Bone marrow (tissue), 2 donors: ENCODE data around the gene RTKN.
"Not testable (repeated sequence)": the region's sequence is repeated elsewhere in the genome, so short reads cannot be mapped to it uniquely, and the experiment has no call there.

Experiments
- DNase-seq, 2 donors: peaks; one replicate each; lab custom pipeline; 2025; lab: John Stamatoyannopoulos, UW

Gene RTKN

DNA sequence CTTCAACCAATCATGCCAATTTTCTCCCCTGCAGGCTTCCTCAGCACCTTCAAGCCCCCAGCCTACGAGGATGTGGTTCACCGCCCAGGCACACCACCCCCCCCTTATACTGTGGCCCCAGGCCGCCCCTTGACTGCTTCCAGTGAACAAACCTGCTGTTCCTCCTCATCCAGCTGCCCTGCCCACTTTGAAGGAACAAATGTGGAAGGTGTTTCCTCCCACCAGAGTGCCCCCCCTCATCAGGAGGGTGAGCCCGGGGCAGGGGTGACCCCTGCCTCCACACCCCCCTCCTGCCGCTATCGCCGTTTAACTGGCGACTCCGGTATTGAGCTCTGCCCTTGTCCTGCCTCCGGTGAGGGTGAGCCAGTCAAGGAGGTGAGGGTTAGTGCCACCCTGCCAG lies 18.4 kb upstream of the RTKN start:
- not testable (repeated sequence) for DNase-seq

DNA sequence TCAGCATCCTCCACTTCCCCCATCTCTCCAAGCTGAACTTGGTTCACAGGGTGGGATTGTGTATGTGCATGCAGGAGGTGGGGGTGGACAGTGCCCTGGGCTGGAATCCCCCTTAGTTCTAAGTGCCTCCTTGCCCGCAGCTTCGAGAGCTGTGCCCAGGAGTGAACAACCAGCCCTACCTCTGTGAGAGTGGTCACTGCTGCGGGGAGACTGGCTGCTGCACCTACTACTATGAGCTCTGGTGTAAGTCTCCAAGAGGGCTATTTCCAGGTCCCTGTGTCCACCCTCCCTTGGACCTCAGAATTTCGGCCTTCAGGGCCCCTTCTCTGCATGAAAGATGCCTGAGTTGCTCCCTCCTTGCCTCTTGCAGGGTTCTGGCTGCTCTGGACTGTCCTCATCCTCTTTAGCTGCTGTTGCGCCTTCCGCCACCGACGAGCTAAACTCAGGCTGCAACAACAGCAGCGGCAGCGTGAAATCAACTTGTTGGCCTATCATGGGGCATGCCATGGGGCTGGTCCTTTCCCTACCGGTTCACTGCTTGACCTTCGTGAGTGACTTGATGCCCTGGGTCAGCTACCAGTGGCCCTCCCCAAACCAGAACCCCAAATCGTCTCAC lies 17.9 kb upstream of the RTKN start:
- not testable (repeated sequence) for DNase-seq

DNA sequence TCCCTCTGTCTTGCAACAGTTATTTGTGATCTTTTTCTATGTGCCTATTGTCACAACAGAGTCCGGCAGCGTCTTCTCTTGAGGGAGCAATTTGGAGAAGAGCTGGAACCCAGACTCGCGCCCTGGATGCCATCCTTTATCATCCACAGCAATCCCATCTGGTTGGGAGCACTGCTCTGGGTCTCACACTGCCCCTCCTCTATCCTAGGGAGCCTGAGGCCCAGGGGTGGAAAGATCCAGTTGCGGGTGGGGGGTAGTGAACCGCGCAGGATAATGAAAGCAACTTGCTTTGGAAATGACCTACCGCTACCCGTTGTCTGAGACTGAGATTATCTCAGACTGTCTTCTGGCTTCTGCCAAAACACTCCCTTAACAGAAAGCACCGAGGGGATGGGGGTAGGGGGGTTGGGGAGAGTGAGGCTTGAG lies 17.2 kb upstream of the RTKN start:
- DNase-seq = no peak

DNA sequence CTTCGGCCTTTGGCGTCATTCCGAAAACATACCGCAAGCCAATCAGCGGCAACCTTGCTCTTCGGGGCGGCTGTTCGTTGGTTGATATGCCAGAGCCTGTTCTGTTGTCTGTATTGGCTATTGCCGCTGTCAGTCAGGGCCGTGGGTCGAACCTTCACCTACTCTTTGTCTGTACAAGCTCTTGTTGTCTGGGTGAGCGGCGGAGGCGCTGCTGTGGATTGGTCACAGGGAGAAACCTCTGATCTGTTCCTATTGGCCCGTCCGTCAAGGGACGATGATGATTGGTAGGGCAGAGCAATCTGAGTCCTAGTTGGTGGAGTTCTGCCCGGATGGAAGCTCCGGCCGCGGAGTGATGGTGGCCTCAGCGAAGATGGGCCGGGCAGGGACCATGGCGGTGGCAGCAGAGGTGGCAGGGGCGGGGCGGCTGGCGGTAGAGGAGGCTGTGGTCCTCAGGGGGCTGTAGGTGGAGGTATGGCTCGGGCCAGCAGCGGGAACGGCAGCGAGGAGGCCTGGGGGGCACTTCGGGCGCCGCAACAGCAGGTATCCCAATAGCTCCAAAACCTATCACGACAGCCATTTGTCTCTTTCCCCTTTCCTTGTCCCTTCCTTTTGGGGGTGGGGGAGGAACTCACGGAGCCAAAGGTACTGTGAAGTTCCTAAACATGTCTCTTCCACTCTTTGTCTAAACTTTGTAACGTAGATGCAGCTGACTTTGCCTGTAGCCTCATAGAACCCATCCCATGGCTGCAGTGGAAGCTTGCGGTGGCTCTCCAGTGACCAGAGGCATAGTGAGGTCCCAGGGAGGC lies 16.6 kb upstream of the RTKN start, which contains the start of gene WBP1:
WBP1 (plus strand) TSS at position 307 of the 806 bp plus-strand sequence; CDS start at position 472, 165 bp downstream.
- DNase-seq = peak; percentile 85 to 99

DNA sequence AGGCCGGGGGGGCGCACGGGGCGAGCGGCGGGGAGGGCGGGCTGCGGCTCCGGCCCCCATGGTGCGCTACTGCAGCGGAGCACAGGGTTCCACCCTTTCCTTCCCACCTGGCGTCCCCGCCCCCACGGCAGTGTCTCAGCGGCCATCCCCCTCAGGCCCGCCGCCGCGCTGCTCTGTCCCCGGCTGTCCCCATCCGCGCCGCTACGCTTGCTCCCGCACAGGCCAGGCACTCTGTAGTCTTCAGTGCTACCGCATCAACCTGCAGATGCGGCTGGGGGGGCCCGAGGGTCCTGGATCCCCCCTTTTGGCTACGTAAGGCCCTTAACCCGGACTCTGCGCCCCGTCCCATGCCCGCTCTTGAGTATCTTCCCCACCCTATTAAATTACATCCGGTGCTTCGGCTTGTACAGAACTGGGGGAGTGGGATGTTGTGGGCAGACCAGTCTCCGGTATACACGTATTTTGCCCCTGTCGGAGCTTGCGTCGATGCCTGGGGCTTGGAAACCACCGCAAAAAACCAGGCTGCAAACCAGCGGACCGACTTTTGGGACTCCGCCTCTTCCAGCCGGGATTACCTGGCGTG lies 15.9 kb upstream of the RTKN start:
- DNase-seq = peak in 1 of 2 donors; percentile 79

DNA sequence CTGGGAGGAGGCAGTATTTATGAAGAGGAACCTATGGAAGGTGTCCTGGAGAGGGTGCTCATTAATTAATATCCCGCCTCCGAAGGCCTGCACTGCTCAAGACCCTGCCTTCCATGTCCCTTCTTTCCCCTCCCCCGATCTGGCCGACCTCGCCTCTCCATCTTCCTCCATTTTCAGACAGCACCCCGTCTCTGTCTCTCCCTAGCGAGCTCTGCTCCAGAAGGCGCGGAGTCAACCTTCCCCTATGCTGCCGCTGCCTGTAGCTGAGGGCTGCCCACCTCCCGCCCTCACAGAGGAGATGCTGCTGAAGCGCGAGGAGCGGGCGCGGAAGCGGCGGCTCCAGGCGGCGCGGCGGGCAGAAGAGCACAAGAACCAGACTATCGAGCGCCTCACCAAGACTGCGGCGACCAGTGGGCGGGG lies 15.4 kb upstream of the RTKN start:
- DNase-seq = no peak

DNA sequence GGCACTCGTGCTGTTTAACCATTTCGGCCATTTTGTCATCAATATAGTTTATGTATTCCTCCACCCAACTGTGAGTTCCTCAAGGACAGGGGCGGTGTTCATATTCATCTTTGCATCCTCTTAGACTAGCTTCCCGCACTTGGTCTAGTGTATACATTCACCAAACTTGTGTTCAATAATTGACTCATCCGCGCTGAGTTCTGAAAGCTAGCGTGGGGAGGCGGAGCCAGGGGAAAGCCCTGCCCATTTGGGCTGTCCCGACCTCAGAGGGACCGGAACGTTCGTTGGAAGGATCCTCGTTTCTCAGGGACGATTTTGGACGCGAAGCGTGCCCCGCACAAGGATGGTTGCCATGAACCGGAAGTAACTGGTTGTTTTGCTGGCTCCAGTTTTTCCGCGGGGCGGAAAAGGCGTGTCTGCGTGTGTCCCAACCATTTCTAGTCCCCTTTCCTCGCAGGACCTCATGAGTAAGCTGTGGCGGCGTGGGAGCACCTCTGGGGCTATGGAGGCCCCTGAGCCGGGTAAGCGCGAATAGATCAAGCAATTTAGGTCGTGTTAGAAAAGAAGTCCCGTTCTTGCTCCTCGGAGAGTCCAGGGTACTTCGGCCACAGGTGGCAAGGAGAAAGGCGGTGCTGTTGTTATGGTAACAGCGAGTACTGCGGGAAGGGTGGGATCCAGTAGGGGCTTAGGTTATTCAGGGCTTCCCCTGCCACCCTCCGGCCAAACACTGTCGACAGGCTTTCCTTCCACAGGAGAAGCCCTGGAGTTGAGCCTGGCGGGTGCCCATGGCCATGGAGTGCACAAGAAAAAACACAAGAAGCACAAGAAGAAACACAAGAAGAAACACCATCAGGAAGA lies 13.1 kb upstream of the RTKN start, which contains the start of gene INO80B:
INO80B (plus strand) TSS at position 434 of the 858 bp plus-strand sequence; CDS start at position 464, 30 bp downstream.
- peak; percentile 86 to 98 for DNase-seq

DNA sequence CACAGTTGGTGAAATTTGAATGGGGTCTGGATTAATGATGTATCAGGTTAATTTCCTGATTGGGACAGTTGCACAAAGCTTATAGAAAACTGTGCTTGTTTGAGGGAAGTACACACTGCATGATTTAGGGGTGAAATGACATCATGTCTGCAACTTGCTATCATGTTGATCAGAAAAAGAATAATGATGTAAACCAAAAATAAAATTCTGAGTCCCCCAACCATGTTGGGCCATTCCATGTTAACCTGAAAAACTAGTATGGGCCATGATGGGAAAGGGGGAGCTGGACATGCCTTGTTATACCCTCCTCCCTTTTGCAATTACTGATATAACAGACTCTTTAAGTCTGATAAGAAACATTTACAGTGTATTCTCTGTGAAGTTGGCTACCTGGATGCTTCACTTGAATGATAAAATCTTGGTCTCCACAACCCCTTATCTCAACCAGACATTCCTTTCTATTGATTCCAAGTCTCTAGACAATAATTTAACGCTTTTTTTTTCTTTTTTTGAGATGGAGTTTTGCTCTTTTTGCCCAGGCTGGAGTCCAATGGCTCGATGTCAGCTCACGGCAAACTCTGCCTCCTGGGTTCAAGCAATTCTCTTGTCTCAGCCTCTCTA lies 8.9 kb upstream of the RTKN start:
- DNase-seq = no peak

DNA sequence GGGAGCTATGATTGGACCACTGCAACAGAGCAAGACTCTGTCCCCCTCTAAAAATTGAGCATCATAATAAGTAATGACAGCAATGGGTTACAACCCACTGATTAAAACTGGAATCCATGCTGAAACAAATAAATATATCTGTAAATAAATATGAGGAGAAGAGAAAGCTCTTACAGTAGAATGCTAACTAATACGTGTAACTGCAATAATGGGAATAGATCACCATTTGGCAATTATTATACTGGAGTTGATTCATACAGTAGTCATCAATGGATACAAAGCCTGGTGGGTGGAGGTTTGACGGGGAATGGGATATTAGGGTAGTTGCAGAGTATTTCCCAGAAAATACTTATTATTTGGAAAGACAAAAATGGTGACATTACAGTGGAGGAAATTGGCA lies 7.0 kb upstream of the RTKN start:
- DNase-seq = no peak

DNA sequence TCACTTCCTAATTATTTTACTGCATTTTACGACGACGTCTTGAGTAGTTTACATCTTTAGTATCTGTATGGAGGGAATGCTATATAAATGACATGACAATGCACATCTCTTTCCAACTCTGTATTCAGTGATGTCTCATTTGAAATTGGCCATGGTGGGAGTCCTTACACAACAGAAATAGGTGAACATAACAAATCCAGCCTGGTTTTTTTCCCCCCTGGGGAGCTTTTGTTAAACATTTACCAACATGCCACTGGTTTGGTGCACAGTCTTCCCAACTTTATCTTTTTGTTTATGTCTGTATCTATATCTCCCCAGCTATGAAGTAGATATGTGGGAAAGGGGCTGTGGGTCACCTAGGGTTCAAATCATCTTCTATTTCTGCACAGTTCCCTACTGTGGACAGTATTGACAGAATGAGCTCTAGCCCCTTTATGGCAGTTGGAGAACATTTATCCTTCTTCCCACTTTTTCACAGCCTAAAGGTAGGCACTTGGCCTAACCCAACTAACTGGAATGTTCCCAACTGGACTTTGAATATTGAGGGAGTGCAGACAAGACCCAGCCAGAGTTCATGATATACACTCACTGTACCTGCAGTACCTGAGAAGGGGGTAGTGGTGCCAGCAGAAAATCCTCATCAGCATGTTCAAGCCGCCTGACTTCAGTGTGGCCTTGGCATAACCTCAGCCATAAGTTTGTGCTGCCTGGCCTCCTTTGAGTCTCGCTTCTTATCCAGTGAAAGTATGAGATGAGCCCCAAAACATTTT lies 5.7 kb upstream of the RTKN start:
- no peak for DNase-seq

DNA sequence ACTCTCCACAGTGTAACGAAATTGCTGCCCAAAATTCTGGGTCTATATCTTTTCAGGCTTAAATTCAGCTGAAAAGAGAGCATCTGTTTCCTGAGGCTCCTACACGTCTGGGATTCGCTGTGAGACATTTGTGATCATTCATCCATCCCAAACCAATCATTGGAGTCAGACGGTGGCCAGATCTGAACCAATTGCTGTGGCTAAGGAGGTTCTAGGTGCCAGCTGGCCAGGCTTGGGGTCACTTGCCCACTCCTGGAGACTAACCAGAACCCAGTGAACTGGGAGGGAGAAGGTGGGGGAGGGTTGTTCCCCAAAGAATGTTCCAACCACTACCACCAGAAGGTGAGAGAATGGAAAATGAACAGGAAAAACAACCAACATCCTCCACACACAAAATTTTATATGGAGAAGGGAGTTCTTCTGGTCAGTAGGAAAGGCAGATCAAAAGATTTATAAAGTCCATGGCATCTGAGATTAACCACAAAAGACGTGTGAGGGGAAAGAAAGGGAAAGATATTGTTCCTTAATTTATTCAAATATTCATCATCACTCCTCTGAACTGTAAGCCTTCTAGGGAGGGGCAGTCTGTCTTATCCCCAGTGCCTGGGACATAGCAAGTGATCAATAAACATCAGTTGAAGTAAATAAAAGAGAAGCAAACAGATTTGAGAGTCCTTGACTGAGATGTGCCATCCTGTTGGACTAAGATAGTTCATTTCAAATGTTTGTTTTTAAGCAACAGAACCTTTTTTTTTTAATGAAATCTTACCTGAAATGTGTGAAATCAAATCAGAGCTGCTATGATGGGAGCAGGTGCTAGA lies 3.0 kb upstream of the RTKN start:
- DNase-seq = no peak

DNA sequence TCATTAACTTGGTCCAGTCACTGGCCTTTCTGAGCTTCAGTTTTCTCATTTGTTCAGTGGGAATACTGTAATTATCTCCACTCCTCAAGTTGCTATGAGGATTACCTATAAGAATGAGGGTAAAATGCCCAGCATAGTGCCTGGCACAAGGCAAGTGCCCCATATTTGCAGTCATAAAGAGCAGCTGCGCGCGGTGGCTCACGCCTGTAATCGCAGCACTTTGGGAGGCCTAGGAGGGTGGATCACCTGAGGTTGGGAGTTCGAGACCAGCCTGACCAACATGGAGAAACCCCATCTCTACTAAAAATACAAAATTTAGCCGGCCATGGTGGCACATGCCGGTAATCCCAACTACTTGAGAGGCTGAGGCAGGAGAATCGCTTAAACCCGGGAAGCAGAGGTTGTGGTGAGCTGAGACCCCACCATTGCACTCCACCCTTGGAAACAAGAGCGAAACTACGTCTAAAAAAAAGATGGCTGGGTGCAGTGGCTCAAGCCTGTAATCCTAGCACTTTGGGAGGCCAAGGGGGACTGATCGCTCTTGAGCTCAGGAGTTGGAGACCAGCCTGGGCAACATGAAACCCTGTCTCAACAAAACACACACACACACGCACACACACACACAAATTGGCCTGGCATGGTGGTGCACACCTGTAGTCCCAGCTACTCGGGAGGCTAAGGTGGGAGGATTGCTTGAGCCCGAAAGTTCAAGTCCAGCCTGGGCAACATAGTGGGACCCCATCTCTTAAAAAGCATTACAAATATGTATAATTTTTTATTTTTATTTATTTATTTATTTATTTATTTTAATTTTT lies 953 bp upstream of the RTKN start:
- not testable (repeated sequence) for DNase-seq

DNA sequence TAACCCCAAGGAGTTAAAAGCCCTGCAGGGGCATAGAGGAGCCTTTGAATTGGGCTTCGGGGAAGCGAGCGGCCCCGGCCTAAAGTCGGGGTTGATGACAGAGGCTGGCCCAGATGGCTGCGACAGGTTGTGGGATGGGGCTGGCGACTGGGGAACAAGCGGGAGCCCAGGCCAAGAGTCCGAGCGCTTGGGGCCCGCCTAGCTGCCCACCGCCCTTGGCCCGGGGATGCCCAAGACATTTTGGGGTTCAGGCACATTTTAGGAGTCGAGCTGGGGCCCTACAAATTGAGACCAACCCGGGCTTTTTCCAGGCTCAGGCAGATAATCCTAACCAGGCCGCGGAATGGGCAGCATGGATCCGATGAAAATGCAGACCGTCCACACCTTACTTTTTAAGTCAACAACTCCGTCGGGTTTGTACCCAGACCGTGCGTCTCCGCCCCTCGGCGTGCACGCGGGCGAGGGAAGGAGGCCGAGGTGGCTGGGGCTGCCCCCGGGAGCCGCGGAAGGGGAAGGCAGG lies 507 bp downstream of the RTKN start:
- no peak for DNase-seq

DNA sequence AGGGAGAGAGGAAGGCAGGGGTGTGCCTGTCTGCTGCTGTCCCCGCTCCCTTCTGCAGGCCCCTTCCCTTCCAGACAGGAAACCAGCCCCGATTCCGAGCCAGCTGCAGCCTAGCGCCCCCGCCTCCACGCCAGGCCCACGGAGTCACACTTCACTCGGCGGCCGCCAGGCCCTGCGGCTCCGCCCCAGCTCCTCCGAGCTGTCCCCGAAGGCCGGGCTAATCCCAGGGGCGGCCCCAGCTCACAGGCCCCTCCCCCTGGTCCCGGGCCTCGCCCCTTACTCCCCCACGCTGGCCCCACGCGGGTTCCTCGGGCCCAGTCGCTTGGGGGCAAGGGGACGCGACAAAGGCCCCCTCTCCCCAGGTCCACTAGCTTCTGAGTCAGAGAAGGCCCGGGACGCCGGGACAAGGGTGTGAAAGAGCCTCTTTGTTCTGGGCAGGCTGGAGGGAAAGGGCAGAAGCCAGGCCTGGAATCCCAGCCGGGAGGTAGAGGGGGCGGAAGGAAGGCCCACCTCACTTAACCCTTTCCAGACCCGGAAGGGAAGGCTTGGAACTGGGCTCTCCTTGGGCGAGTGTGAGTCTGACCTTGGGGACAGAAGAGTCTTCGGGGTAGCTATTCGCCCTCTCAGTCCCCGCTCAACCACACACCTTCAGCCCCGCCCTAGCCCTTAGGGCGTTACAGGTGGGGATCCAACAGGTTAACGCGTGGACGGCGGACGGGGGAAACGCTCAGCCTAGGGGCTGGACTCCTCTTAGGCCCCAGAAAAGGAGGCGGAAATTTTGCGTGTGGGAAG lies 1.2 kb downstream of the RTKN start:
- DNase-seq = peak; percentile 31 to 75

DNA sequence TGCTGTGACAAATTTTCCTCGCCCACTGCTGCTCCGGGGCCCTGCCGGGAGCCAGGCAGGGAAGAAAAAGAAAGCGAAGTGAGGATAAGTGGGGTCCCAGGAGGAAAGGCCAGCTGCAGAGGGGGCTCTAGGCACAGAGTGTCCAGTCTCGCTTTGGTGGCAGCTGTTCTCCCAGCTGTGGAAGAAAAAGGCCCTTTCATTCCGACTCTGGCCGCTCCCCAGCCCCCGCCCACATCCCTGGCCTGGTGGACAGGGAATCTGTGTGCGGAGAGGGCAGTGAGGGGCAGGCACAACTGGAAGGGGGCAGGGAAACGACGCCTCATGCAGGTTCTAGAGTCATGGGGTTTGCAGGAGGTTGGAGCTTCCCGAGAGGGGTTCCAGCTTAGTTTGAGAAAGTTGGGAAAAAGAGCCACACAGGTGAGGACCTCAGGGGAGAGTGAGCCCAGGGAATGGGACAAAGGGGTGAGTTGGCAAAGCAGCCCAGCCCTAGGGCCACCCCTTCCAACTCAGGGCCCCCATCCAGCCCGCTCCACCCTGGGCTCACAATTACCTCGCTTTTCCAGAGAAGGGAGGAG lies 1.8 kb downstream of the RTKN start:
- DNase-seq = no peak

DNA sequence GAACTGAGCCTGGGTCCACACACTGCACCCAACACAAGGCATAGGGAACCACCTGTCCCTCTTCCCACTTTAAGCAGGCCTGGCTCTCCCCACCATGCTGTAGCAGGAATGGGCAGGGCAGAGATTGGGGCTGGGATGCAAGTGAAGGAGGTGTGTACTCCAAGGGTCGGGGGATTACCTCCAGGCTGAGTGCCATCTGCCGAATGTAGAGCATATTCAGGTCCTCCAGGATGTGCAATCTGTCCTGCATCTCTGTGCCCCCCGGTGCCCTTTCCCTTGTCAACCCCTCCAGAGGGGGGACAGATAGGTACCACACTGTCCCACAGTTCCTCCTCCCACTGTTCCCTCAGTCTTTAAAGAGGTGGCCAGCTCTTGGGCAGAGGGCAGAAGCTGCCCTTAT lies 2.4 kb downstream of the RTKN start:
- no peak for DNase-seq

DNA sequence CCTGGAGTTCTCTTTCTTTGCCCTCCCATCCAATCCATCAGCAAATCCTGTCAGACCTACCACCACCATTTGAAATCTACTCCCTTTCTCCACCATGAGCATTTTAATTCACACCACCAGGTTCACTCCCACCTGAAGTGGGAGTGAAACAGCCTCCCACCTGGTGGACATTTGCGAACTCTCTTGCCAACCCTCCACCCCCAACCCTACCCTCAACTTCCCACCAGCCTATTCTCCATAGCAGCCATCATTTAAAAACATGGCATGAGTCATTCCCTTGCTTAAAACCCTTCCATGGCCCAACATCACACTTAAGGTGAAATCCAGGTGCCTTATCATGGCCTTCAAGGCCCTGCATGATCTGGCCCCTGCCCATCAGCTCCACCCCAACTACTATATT lies 3.5 kb downstream of the RTKN start:
- no peak for DNase-seq
